ENCODE results near the gene CEP152.
"Not testable (repeated sequence)": the region's sequence is repeated elsewhere in the genome, so short reads cannot be mapped to it uniquely, and the experiment has no call there.

CEP152 gene

DNA sequence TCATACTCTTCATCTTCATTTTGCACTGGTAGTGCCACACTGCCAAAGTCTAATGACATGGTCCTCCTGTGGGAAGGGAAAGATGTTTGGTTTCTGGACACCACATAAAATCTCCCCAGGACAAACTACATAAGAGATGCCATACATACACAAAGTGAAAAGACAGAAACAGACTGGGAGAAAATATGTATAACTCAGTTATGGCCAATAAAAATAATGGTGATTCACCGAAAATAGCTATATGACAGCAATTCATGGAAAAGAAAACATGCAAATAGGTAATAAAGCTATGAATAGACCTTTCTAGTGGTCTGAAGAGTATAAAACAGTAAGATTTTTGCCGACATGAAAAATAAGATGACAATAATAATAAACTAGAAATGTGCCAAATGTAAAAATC is 5.3 kb downstream of the CEP152 start:
- DNase-seq (ENCODE audit: low spot score): no peak
- no peak for FAIRE-seq

DNA sequence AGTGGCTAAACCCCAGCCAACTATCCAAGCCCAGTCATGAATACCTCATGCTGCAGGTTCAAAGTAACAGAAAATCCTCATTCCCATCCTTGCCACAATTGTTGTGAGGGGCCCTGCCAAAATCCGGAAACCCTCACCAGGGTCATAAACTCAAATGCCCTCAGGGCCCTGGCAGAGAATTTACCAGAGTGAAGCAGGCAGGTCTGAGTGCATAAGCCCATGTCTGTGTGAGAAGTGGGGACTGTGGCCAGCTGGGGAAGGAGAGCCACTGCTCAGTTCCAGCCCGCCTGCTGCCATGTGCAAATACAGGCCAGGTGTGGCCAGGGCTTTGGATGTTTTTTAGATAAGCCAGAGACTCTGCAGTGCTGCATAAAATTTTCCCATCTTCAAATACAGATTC is 7.0 kb downstream of the CEP152 start:
- DNase-seq (ENCODE audit: low spot score) (no peak), FAIRE-seq (no peak)

DNA sequence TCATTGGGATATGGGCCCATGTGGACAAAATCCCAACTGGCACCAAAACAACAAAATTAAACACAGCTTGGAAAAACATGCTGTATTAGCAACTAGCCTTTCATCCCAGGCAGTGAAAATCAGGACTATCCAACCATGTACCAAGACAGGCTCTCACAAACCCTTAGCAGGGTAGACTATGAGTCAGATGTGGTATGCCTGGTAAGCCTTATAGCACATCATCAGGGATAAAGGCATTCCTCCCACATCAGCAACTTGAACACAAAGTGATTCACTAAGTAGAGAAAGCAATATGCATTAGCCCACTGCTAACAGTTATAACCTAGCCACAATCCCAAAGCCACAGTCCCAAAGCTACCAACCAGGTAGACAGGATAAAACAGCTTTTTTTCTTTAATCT is 8.0 kb downstream of the CEP152 start:
- DNase-seq (ENCODE audit: low spot score) (no peak), FAIRE-seq (no peak)

DNA sequence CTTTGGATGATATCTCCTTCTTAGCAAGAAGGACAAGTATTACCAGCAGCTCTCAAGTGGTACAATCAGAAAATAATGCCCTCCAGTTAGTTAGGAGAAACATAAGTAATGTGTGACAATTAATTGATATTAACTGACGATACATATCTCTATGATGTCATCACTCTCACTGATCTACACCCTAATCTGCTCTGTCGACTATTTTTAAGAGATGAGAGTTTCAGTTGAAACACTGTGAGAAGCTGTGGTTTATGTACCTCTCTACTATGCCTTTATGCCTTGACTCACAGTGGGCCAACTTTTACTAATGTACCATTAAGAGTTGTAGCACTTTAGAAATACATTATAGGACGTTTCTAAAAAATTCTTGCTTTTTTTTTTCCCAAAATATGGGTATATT is 8.6 kb downstream of the CEP152 start:
- DNase-seq (ENCODE audit: low spot score) (no peak), FAIRE-seq (no peak)

DNA sequence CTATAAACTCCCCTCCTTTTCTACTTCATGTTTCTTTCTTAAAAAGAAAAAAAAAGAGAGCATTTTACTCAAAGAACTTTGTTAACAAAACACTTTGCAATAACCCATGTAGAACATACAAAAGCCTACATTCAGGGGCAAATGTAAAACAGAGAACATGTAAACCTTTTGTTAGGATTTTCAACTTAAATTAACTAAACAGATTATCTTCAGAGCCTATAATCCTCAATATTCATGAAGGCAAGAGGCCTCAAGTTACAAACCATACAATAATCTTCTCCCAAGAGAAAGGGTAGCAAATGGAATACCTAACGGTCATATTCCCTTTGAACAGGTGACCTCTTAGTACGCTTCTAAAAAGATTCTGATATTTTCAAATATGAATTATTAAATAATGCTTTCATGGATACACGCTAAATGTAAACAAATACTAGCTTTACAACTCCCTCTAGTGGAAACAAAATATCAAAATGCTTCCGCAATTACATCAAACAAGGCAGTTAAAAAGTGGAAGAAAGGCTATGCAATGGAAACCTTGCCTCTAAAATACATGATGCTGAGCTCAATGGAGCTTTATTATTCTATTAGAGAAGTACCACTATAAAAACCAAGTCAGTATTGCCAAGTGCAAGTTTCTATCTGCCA is 9.9 kb downstream of the CEP152 start:
- DNase-seq (ENCODE audit: low spot score) (no peak), FAIRE-seq (no peak)

DNA sequence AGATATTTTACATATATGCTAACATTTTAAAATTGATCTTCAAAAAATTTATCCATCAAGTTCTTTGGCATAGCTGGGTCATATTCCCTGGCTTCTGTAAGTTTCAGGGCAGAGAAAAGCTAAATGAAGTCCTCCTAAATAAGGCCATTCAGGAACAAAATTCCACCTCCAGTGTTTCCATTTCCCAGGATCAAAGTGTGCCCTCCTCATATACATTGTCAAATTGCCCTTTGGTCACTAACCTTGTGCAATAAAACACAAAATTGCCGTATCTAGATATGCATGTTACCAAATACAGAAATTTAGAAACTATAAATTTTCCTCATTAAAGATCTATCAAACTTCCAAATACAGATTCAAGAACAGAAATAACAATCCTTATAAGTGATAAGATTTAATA is 10.6 kb downstream of the CEP152 start:
- DNase-seq (ENCODE audit: low spot score) (no peak), FAIRE-seq (no peak)

DNA sequence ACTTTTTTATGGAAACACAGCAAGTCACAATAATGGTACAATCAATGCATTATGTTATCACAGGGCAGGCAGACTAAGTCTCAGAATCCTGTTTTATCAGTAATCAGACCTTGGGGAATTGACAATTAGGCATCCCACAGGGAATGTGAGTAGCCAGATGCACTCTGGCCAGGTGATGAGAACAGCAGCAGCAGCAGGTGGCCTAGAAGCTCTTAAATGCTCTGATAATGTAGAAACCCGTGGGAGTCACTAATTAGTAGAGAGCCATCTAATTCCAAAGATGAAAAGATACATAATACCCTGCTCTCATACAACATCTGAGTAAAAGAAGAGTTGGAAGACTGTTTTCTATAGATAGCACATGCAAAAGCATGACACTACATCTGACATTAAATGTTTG is 12.6 kb downstream of the CEP152 start:
- no peak for DNase-seq (ENCODE audit: low spot score)
- FAIRE-seq: no peak

DNA sequence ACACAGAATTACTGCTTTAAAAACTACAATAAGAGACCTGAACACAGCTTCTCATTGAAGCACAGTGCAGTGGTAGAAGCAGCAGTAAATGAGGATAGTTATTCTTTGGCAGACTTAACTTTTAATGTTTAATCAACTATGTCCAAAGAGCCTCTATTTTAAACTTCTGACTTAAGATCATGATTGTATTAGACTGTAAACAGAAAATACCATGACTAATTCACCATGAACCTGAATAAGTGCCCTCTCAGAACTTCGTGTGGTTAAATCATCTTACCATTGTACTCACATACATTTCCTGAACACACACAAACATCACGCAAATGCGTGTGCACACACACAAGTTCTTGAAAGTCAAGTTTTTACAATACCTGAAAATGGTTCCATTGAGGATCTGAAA is 13.9 kb downstream of the CEP152 start:
- DNase-seq (ENCODE audit: low spot score): no peak
- no peak for FAIRE-seq

DNA sequence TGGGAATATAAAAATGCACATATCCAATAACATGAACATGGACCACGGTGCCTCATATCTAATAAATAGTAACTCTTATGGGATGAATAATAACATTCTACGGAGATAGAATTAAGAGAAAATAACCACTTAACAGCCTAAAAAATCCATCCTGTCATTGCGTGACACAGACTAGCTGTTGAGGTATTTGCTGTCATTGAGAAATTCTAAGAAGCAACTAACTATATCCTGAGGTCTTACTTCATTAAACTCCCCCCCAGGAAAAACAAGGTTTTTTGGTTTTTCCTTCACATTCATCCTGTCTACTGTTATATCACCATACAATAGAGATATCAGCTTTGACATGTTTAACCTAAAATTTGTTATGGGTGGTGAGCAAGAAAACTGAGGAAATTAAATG is 14.3 kb downstream of the CEP152 start:
- FAIRE-seq (no peak), DNase-seq (ENCODE audit: low spot score) (no peak)

DNA sequence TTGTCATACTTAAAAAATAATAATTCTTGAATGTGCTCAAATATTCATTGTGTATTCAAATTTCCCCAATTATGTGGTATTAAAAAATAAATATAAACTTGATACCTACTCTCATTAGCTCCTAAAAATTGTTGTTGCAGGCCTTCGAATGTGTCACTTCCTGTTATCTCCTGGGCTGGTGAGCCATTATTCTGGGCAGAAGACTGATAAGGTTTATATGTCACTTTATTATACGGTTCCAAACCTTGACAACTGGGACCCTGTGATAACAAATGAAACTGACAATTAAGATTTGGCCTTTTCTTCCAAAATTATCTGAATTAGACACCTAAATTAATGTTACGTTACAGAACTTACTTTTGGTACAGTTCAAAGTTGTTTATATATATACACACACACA is 15.0 kb downstream of the CEP152 start:
- no peak for DNase-seq (ENCODE audit: low spot score)
- FAIRE-seq: no peak

DNA sequence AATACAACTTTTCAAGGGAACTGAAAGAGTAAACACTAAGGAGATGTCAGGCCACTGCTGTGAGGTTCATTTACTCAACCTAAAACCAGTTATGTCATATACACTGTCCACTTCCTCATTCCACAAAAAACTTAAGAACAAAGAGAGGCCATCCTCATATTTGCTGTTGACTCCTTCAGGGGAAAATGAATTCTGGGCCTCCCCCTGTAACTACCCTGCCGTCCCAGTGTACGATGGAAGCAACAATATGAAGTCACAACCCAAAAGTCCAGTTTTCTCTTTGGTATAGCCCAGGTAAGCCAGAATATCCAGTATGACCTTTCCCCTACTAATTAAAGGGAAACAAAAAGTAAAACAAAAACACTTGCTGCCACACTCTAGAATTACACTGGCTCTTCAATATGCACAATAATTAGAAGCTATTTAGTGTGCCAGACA is 16.2 kb downstream of the CEP152 start:
- DNase-seq (ENCODE audit: low spot score) (no peak), FAIRE-seq (no peak)

DNA sequence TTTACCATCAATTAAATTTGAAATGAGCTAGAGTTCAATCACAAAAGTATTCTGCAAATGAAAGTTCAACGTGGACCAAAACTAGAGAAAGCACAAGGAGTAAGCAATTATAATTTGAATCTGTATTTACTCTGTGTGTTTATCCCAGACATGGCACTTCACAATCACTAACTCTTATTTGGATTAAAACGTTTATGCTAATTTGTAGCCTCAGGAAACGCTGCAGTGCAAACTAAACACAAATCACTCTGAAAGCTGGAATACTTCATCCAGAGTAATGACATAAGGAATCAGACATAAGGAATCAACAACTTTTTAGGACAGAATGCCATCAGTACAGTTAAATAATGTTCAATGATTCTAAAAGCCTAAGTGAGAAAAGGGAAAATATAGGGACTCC is 18.5 kb downstream of the CEP152 start:
- no peak for FAIRE-seq

DNA sequence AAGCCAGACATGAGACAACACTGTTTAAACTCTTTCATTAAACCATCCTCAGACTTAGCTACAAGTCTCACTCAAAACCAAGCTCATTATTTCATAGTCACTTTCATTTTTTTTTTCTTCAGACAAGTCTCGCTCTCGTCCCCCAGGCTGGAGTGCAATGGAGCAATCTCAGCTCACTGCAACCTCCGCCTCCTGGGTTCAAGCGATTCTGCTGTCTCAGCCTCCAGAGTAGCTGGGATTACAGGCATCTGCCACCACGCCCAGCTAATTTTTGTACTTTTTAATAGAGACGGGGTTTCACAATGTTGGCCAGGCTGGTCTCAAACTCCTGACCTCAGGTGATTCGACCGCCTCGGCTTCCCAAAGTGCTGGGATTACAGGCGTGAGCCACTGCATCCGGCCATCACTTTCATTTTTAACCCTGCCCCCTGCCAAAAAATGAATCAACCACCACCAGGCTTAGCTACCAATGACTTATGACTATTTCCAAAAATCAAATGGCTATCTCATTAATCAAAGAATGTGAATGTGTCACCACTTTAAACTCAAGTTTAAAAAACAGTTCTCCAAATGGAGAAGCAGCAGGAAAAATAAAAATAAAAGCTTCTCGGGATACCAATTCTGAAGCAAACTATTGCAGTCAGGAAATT is 20.3 kb downstream of the CEP152 start:
- FAIRE-seq: not testable (repeated sequence)

More for the DNA sequence above, 18.5 kb downstream of the CEP152 start:
- DNase-seq (ENCODE audit: low spot score): no peak

DNA sequence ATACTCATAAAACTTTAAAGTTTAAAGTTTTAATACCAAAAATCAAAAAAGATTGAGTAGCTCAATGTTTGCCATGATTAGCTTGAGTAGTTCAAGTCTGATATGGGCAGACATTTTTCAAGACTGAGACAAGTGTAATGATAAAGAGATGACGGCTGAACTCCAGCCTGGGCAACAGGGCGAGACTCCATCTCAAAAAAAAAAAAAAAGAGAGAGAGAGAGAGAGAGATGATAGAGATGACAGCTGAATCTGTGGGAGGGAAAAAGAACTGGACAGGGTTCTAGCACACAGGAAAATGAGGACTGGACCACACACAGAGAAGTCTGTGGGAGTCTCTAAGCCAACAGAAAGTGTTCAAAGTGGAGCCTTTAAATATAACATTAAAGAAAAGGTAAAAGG is 25.2 kb downstream of the CEP152 start:
- DNase-seq (ENCODE audit: low spot score) (no peak), FAIRE-seq (no peak)

More for the DNA sequence above, 20.3 kb downstream of the CEP152 start:
- not testable (repeated sequence) for DNase-seq (ENCODE audit: low spot score)

DNA sequence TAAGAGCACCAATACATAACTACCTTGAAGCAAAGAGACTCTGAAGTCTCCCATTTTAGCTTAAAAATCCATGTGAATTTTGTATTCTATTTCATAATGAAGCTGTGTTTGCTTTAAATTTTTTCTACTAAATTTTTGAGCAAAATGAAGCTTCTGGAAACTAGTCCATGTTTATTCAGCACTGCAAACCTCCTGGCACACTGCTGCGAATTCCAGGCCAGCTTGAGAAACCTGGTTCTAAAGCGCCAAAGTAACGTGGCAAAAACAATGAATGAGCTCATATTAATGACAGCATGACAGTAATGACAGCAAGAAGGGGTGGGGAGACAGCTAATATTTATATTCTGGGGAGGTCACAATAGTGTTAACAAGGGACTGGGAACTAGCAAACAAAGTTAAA is 25.7 kb downstream of the CEP152 start:
- DNase-seq (ENCODE audit: low spot score): no peak

DNA sequence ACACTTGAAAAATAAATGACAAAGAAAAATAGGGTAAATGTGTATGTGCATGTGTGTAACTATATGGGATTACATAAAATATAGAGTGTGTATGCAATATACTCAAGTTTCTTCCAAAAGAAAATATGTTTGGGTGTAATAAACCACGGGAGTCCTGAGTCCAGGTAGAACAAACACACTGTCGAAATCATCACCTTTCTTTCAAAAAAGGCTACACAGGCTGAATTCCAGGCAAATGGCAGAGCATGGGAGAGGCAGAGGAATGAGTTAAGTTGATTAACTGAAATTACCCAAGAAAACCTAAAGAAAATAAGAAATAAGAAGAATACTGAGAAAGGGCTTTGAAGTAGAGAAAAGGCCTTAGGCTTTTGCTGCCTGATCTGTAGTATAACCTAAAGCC is 26.1 kb downstream of the CEP152 start:
- FAIRE-seq (no peak), DNase-seq (ENCODE audit: low spot score) (no peak)

More for the DNA sequence above, 25.7 kb downstream of the CEP152 start:
- no peak for FAIRE-seq

DNA sequence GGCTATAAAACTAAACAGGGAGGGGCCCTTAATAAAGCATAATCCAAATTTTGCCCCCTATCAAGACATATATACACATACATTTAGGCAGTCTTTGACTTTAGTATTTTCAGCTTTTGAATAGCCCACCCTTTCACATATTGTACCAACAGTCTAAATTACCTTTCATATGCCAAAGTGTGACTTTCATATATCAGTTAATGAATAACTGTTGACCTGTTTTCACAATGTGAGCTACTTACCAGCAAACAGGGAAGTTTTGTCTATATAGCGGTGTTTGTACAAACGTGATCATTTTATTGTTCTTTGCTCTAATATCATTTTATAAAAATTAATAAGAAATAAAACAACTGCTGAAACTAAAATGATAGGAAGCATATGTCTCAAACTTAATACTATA is 28.0 kb downstream of the CEP152 start:
- DNase-seq (ENCODE audit: low spot score) (no peak), FAIRE-seq (no peak)

DNA sequence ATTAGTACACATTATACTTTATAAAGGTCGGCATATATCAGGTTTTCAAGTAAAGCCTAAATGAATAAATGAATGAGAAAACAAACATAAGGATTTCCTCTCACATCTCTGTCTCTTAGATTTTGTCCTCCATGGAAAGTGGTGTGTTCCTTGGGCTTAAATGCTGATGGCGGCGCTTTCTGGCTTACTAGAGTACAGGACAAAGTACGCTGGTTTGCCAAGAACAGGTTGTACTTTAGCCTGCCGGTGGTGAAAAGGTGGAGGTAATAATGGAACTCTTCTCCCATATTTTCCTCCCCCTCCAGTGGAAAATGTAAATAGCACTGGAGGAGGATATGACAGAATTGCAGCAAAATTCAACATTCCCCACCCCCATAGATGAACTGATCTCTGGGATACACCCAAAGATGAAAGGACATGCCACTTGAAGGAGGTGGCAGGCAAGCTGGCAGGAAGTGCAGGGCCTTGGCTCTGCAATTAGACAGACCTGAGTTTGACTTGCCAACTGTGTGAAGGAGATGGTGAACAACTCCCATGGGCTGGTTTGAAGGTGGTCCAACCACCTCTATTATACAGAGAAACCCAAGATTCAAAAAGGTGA is 29.3 kb downstream of the CEP152 start:
- DNase-seq (ENCODE audit: low spot score): no peak
- no peak for FAIRE-seq

DNA sequence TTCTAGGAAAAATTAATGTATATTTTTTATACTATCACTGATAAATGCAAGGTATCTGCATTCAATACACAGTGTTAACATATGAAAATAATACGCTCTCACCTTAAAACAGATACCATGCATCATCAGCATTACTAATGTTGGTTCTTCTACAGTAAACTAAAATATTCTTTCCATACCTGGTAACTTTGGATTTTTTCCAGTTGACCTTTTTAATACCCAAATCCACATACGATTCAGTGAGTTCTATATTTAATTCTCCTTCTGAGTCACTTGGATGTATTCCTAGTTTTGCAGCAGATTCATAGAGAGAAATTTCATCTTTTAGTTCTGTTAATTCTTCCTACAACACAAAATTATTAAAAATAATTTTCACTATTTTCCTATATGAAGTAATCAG is 29.9 kb downstream of the CEP152 start:
- FAIRE-seq: no peak
- no peak for DNase-seq (ENCODE audit: low spot score)

DNA sequence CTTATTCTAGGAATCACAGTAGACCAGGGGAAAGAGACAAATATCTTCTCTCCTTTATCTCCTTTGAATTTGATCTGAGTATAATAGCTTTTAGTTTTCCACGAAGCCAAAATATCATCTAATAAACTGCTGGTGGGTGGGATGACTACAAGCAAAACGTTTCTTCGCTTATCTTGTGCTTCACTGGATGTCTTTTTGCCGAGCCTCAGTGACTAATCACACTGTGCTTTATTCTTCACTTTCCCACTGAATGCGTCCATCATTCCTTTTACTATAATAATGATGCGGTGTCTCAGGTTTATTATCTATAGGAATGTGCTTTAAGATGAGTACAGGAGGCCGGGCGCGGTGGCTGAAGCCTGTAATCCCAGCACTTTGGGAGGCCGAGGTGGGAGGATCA is 32.5 kb downstream of the CEP152 start:
- no peak for DNase-seq (ENCODE audit: low spot score)
- no peak for FAIRE-seq

DNA sequence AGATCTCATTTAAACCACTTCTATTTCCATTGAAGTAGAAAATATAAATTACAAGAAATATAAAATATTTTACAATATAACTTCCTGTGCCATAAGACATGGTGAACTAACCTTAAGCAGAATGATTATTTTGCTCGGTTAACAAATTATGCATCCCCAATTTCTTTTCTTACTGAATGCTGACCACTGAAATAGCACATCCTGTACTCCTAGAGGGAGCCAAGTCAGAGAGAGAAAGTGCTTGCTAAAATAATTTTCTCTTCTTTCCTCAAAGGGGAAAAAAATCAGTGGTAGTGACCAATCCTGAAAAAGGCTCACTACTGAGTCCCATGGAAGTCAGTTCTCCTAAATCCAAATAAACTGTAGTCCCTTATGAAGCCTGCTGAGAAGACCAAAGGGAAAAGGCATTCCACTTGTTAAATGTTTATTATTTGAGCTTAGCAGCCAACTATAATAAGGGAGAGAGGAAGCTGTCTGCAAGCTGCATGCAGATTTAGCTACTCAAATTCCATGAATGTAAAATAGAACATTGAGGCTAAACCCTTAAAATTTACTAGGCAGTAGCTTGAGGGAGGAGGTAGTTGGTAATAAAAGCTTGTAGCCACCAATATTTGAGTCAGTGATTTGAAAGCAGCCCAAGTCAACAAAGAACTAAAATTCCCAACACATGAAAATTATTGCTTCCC is 33.1 kb downstream of the CEP152 start:
- FAIRE-seq (no peak), DNase-seq (ENCODE audit: low spot score) (no peak)

DNA sequence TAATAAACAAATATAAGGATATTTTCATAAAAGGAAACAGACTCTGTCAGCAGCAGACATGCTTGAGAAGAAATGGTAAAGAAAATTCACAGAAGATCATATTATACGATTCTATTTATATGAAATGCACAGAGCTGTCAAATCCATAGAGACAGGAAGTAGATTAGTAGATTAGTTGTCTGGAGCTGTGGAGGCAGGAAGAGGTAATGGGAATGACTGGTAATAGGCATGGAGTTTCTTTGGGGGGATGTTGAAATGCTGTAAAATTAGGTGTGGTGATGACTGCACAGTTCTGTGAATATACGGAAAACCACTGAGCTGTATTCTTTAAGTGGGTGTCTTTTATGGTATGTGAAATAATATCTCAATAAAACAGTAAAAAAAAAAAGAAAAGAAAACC is 35.3 kb downstream of the CEP152 start:
- FAIRE-seq (no peak), DNase-seq (ENCODE audit: low spot score) (no peak)

Data from urothelium cell line (cell line).